HG03342 (cell line): ENCODE data around the gene WT1.
"Not testable (repeated sequence)": the region's sequence is repeated elsewhere in the genome, so short reads cannot be mapped to it uniquely, and the experiment has no call there.

ENCODE experiments used
- ATAC-seq: cut with Tn5 transposase; IDR thresholded peaks from one replicate; pipeline ENCODE4 v1.9.1; 2021; ENCODE audit warnings: mild to moderate bottlenecking, moderate library complexity; ENCODE audit not compliant: unreplicated experiment

WT1 gene

DNA sequence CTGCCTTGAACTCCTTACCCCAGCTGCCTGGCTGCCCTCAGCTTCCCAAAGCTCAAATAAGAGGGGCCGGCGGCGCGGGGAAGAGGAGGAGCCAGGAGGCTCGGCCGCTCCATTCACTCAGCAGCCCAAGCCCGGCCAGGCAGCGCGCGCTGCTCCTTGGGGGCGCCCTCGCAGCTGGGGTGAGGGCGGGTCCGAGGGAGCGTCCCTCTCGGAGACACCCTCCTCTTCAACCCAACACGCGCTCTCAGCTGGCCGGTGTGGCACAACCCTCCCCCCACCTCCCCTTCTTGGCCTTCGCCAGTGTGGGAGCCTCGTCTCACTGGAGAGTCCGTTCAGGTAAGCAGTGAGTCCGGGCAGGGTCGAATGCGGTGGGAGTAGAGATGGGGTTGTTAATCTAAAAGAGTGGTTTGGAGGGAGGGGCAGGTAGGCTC, at the start of gene WT1:
TSS of gene WT1 (minus strand) at position 29 of the 431 bp plus-strand sequence.
- ATAC-seq = no peak

- no peak for ATAC-seq
These were observed 44.0 kb upstream of the WT1 start for GRCh38 chr11:32479291-32479690.

- ATAC-seq = no peak
These were observed 43.0 kb upstream of the WT1 start for GRCh38 chr11:32478277-32478731.

GRCh38 chr11:32473282-32473909, 38.1 kb upstream of the WT1 start:
- no peak for ATAC-seq

- no peak for ATAC-seq
These were observed 36.9 kb upstream of the WT1 start for GRCh38 chr11:32472226-32472625.

GRCh38 chr11:32471544-32471943, 36.2 kb upstream of the WT1 start:
- not testable (repeated sequence) for ATAC-seq

- no peak for ATAC-seq
These were observed 34.5 kb upstream of the WT1 start for GRCh38 chr11:32469791-32470190.

- ATAC-seq = no peak
These were observed 31.1 kb upstream of the WT1 start for GRCh38 chr11:32466279-32466915.

DNA sequence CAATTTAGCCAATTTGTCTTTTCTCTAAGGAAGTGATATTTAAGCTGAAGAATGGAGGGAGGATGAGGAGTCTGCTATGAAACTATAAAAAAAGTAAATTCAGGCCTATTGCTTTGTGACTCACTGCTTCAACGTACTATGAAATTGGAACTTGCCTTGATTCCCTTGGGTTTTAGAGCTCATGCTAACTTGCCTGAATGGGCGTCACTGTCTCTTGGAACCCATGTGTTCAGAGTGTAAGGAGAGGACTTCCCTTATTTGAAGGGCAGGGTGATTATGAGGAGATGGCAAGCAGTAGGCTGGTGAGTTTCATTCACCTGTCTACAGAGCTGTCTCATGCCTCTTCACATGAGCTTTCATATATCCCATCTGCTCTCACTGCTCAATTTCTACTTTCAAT, 28.7 kb upstream of the WT1 start:
- no peak for ATAC-seq

DNA sequence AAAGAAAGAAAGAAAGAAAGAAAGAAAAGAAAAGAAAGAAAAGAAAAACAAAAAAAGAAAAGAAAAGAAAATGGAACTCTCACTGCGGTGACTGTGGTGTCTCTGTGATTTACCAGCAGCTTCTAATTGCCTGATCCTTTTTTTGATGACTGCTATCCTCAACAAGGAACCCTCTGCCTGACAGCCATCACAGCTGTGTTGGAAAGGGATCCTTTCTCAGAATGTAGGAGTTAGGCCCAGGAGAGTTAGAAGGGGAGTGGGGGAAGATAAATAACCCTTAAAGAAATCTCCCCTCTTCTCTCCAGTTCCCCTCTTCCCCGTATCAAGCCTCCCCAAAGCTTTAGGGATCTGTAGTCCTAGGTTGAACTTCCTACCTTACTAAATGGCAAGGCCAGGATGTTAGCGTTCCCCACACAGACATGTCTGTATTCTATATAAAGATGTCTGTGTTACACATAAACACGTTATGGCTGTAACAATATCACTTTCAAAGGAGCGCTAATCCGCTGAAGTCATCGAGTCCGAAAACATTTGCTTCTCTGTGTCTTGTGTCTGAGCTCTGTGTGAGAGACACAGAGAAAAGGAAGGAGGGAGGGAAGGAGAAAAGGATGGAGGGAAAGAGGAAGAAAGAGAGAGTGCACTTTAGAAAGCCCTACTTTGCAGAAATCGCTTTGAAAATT, 26.8 kb upstream of the WT1 start:
- no peak for ATAC-seq

DNA sequence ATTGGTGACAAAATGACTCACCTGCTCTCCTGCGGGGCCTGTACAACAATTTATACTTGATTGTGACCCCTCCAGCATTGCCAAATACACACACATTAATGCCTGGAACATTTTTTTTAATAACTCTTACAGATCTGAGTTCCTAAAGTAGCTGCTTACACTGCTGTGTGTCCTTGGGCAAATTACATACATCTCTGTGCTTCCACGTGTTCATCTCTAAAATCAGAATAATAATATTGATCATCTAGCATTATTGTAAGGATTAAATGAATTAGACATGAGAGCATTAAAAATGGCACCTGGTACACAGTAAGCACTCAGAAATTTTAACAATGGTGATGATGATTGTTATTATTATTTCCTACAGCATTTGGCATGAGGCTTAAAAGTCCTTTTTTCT, 21.5 kb upstream of the WT1 start:
- no peak for ATAC-seq

DNA sequence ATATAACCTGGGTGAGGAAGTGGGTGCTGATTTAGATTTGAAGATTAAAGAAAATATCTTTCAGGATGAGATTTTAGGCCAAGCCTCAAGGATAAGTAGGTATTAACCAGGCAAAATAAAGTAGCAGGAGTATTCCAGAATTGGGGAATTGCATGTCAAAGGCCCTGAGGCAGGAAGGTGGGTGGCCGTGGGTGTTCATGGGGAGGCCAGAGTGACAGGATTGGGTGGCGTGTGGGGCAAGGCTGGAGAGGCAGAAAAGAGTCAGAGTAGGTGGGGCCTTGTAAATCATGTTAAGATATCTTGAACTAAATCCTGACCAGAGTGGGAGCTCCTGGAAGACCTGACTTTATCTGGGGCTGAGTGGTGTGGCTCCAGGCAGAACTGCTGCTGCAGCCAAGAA, 19.7 kb upstream of the WT1 start:
- no peak for ATAC-seq

GRCh38 chr11:32451808-32452207, 16.5 kb upstream of the WT1 start:
- no peak for ATAC-seq

DNA sequence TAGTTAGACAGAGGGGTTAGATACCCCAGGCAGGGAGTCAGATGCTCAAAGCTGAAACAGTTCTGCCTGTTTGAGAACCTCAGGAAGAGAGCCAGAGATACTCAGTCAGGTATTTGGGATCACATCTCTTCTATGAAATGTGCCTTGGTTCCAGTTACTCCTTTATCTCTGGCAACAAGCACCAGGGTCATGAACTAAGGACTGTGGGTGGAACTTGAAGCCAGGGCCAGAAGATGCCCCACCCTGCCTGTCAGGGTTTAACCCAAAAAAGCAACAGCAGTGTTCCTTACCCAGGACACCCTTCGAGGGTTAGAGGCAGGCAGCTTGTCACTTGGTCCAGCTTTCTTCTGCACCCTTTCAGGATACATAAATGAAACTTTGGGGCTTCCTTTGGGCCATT, 15.0 kb upstream of the WT1 start:
- ATAC-seq = no peak

GRCh38 chr11:32448232-32448631, 12.9 kb upstream of the WT1 start:
- no peak for ATAC-seq

- no peak for ATAC-seq
These were observed 11.9 kb upstream of the WT1 start for GRCh38 chr11:32447252-32447651.

- no peak for ATAC-seq
These were observed 10.9 kb upstream of the WT1 start for GRCh38 chr11:32446227-32446626.

DNA sequence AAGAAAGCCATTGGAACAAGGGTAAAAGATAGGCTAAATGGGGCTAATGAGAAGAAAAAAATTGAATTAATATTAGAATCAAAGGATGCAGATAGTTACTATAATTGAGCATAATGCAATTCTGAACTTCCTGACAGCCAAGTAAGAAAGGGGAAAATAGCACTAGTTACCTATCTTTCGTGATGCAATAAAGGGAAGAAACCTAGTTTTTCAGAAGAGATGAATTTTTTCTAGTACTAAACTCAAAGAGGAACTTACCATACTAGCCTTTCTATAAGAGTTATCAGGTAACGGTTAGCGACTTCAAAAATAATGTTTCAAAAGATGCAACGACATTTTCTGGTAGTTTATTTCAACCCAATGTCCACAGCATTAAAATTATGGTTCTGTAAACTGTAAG, 8.8 kb upstream of the WT1 start:
- no peak for ATAC-seq

DNA sequence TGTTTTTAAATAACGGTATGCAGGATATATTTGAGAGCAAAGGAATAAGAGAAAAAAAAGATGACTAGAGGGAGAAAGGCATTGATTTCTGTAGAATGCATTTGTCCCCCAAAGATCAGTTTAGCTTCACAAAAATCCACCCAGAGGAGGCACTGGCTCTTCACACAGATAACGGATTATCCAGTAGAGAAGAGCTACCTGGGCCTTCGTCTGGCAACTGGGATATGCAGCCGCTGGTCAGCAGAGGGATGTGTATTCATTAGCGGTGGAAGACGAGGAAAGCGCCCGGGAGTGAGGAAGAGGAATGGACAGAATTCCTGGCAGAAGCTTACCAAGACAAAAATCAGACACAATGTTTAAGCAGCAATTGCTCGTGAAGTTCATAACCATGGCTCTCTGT, 5.6 kb upstream of the WT1 start:
- ATAC-seq = no peak

GRCh38 chr11:32440312-32440908, 5.1 kb upstream of the WT1 start:
- no peak for ATAC-seq

DNA sequence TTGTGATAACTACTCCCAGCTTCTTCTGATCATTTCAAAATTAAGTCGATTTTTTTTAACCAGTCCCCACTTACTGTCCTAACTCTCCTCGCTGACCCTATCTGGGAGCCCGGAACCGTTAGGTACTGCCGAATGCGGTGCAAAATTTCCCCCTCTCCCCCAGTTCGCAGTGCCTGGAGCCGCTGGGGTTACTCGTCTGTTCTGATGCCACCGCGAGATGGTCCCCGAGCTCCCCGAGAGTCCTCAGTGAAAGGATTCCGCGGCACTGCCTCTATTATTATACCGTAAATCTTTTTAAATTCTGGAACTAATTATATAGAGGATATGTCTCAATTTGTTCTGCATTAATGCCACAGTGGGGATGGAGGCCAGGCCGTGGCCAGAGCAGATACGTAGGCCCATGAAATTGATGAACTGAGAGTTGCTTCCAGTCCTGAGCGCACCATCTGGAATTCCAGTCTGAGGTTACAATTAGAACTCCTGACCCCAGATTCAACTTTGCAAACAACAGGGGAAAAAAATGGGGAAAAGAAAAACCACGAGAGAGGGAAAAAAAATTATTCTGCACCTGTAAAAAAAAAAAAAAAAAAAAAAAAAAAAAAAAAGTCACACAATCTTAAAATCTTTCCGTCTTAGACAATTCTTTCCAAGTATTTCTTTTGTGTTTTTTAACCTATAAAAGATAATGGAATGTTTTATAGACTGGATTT, 4.3 kb upstream of the WT1 start:
- ATAC-seq = no peak
